ENCODE measurements around the gene GPC1.

DNA sequence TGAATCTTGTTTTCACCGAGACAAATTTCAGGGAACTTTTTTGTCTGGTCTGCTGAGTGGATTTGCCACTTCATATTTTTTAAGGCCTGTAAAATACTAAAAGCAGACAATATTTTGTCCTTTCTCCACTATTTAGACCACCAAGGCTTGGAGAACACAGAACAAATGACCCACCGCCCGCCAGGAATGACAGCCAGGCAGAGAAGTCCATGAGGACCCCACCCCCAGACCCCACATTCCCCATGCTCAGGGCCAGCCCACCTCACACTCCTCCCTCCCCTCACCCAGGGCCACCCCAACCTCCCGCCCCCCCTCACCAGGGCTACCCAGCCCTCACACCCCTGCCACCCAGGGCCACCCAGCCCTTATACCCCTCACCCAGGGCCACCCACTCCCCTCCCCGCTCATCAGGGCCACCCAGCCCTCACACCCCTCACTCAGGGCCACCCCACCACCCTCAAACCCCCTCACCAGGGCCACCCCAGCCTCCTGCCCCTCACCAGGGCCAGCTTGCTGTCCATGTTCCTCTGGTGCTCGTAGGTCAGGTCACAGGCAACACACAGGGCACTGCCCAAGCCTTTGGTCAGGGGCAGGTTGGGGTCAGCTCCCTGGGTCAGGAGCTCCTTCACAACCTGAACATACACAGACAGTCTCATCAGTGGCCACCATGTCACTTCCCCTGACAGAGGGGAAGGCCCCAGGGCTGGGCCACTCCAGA, 71.8 kb downstream of the GPC1 start:
- TF ChIP-seq, protein P1, sequence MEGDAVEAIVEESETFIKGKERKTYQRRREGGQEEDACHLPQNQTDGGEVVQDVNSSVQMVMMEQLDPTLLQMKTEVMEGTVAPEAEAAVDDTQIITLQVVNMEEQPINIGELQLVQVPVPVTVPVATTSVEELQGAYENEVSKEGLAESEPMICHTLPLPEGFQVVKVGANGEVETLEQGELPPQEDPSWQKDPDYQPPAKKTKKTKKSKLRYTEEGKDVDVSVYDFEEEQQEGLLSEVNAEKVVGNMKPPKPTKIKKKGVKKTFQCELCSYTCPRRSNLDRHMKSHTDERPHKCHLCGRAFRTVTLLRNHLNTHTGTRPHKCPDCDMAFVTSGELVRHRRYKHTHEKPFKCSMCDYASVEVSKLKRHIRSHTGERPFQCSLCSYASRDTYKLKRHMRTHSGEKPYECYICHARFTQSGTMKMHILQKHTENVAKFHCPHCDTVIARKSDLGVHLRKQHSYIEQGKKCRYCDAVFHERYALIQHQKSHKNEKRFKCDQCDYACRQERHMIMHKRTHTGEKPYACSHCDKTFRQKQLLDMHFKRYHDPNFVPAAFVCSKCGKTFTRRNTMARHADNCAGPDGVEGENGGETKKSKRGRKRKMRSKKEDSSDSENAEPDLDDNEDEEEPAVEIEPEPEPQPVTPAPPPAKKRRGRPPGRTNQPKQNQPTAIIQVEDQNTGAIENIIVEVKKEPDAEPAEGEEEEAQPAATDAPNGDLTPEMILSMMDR (IDR thresholded peaks at IDR 0.05) = no peak
- TF ChIP-seq EZH2 (IDR thresholded peaks at IDR 0.05; ENCODE audit: borderline replicate concordance, insufficient read depth, low read depth, low read length, poor library complexity, severe bottlenecking) = no peak
